ENCODE measurements around the gene ZNF563.

Gene ZNF563

DNA sequence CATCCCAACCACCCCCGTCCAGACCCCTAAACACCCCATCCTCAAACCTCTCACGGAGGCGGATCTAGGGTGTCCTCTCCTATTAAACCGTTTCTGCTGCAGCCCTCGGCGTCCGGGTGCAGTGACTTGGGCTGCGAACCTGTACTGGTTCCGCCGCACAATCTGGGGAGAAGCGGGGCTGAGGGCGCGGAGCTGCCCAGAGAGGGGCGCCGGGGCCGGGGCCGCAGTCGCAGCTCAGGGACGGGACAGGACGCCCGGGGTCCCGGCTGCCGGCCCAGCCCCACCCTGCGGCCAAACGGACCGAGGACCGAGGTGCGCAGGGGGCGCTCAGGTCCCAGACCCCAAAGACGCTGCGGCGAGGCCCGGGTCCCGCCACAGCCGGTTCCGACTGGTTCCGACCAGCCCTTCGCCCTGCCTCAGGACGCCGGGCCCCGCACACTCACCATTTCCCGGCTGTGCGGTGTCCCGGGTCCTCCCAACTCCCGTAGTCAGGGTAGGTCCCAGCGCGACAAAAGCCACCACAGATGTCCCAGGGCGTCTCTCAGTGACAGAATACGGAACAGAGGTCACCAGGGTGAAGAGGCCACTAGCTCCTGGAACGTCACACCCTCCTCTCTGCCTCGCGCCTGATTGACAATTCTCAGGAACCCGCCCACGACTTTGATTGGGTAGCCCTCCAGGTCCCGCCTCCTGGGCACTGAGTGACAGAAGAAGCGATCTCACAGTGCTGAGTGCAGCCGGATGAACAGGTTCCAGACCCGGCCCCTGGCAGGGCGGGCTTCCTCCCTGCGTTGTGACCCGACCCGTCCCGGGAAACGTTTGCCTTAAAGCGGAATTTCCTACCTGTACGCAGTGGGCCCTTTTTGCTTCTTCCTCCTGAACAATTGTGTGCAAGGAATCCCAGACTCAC is 38.9 kb downstream of the ZNF563 start, which contains the start of gene ZNF44:
Gene ZNF44 (minus strand): TSS at position 635 of the 910 bp plus-strand sequence. CDS start 189 bp downstream, at position 446.
- DNase-seq = peak; percentile 74 to 86

GRCh38 chr19:12293777-12294248 is 39.6 kb downstream of the ZNF563 start:
- no peak for DNase-seq

DNA sequence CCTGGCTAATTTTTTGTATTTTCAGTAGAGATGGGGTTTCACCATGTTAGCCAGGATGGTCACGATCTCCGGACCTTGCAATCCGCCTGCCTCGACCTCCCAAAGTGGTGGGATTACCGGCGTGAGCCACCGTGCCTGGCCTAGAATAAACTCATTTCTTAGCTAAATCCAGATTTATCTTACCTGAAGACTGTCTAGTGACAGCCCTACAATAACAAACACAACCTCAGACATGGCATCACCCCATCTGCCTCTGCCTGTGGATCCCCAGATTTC is 43.7 kb downstream of the ZNF563 start:
- no peak for DNase-seq

DNA sequence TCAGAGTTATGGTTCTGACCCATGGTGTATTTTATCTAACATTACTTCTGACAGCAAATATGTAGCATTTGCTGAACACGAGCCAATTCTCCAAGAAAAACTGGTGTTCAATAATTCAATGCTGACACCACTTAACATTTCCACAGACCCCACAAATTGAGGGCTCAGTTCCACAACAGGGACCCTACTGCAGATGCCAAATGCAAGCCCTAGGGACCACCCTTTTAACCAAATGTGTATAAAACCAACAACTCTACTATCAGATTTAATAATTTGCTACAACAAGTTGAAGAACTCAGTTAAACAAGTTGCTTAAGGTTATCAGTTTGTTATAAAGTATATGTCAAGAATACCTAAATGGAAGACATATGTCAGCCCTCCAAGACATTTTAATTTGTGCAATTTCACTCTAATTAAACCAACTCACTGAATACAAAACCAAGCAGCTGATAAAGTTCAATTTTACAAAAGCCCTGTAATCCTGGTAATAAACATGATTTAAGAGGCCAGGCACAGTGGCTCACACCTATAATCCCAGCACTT is 45.4 kb downstream of the ZNF563 start:
- DNase-seq = no peak

DNA sequence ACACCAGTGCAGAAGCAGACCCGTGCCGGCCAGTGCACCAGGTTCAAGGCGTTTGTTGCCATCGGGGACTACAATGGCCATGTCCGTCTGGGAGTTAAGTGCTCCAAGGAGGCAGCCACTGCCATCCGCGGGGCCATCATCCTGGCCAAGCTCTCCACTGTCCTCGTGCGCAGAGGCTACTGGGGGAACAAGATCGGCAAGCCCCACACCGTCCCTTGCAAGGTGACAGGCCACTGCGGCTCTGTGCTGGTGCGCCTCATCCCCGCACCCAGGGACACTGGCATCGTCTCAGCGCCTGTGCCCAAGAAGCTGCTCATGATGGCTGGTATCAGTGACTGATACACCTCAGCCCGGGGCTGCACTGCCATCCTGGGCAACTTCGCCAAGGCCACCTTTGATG is 48.8 kb downstream of the ZNF563 start:
- DNase-seq = no peak

DNA sequence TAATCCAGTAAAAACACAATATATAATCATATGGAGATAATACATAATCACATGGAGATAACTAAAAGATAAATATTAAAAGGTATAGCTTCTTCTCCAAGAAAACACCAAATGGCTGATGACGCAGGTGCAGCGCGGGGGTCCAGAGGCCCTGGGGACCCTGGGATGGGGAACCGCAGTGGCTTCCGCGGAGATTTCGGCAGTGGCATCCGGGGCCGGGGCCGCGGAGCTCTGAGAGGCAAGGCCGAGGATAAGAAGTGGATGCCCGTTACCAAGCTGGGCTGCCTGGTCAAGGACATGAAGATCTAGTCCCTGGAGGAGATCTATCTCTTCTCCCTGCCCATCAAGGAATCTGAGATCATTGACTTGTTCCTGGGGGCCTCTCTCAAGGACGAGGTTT is 49.2 kb downstream of the ZNF563 start:
- DNase-seq = no peak

DNA sequence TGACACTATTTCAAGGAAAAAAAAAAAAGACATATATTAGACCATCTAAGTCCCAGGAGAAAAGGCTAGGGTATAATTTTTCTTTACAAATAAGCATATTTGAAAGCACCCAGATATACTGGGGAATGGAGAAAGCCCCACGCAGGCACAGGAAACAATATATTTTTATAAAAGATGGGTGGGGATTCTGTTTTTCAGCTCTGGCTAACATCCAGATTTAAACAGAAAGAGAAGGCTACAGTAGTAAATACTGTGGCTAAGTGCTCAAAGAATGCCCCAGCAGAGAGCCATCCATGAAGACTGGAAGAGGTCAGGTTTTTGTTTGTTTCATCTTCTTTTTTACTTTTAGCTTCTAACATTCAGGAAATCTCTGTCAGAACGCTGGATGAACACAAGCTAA is 54.7 kb downstream of the ZNF563 start:
- no peak for DNase-seq

DNA sequence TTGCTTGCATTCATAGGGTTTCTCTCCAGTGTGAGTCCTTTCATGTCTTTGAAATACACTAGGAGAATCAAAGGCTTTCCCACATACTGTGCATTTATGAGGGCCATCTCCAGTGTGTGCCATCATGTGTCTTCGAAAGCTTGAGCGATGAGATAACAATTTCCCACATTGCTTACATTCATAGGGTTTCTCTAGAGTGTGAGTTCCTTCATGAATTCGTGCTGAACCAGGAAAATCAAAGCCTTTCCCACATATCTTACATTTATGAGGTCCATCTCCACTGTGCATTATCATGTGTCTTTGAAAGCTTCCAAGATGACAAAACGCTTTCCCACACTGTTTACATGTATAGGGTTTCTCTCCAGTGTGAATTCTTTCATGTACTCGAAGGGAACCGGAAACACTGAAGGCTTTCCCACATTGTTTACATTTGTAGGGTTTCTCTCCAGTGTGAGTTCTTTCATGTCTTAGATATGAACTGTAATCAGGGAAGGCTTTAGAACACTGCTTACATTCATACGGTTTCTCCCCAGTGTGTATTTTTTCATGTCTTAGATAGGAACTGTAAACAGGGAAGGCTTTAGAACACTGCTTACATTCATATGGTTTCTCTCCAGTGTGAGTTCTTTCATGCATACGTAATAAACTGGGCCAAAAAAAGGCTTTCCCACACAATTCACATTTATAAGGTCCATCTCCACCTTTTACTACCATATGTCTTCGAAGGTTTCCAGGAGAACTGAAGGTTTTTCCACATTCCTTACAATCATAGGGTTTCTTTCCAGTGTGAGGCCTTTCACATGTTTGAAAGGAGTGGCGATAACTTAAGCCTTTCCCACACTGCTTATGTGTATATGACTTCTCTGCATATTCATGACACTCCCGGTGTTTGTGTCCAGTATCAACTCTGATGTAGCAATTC is 60.2 kb downstream of the ZNF563 start:
- no peak for DNase-seq

- no peak for DNase-seq
Observed at GRCh38 chr19:12272386-12272785, 61.0 kb downstream of the ZNF563 start.

- no peak for DNase-seq
Observed at GRCh38 chr19:12270854-12271253, 62.6 kb downstream of the ZNF563 start.

Data from NCI-H1930 (cell line).